A549 (cell line): Measurements from ENCODE around the gene TSFM.

ENCODE experiments used
- CEBPB ChIP-seq, 2 experiments: fragments of >200 bp in 1 of 2; sonication (Bioruptor Twin) in 1 of 2; formaldehyde crosslinking in 1 of 2; IDR thresholded peaks; 2 replicates each; pipeline ENCODE4 v1.6.1; 2012 to 2016
- CTCF ChIP-seq: fragments of >200 bp; sonication (Bioruptor Twin); formaldehyde crosslinking; IDR thresholded peaks from 3 replicates; pipeline ENCODE4 v1.5.1; 2016
- ESRRA ChIP-seq: fragments of 150-350 bp; IDR thresholded peaks from 2 replicates; pipeline ENCODE4 v1.6.1; 2014; ENCODE audit warnings: mild to moderate bottlenecking, low read length, borderline replicate concordance
- HMGXB4 ChIP-seq: fragments of 250-450 bp; sonication (Bioruptor Pico); IDR thresholded peaks from 2 replicates; pipeline ENCODE4 v1.5.0; 2021; ENCODE audit warnings: mild to moderate bottlenecking, moderate library complexity, borderline replicate concordance
- KDM5A ChIP-seq: fragments of 200-600 bp; sonication (generic); IDR thresholded peaks from 2 replicates; pipeline ENCODE4 v1.6.1; 2016; ENCODE audit warnings: antibody characterized with exemption, mild to moderate bottlenecking
- MAFK ChIP-seq: fragments of 450-650 bp; IDR thresholded peaks from 2 replicates; pipeline ENCODE4 v1.6.1; 2014; ENCODE audit not compliant: partially characterized antibody
- MAX ChIP-seq: IDR thresholded peaks from 2 replicates; pipeline ENCODE4 v1.6.1; 2012
- MAZ ChIP-seq: fragments of 150-350 bp; IDR thresholded peaks from 2 replicates; pipeline ENCODE4 v1.6.1; 2014; ENCODE audit warnings: antibody characterized with exemption, low read depth, low read length, borderline replicate concordance
- POLR2A ChIP-seq: IDR thresholded peaks from 2 replicates; pipeline ENCODE4 v1.6.1; 2012; ENCODE audit warnings: mild to moderate bottlenecking, low read length
- RARB ChIP-seq: fragments of 250-450 bp; sonication (Bioruptor Pico); IDR thresholded peaks from 2 replicates; pipeline ENCODE4 v1.8.0; 2021; ENCODE audit warnings: mild to moderate bottlenecking, moderate library complexity
- SMC3 ChIP-seq: fragments of >200 bp; sonication (Bioruptor Twin); formaldehyde crosslinking; IDR thresholded peaks from 3 replicates; pipeline ENCODE4 v1.6.1; 2018; ENCODE audit warnings: inconsistent platforms

- TF ChIP-seq SMC3 (0 out of 3 replicates have a peak, but pooled peaks have one; percentile 5), ESRRA (no peak), CTCF (no peak), POLR2A (no peak), MAFK (no peak), MAZ (no peak), RARB (CRISPR knock-in tag) (no peak), MAX (peak; percentile 45), CEBPB (IDR thresholded peaks at IDR 0.05) (peak in 1 of 2 experiments; percentile 74; a peak in 2 of 4 replicates), HMGXB4 (CRISPR knock-in tag) (no peak), KDM5A (no peak)
Observed at GRCh38 chr12:57844709-57845477, 62.3 kb downstream of the TSFM start.
